Measurements from ENCODE around the gene UST.

GRCh38 chr6:148893073-148893472 is 146.2 kb downstream of the UST start:
- TF ChIP-seq CTCF (IDR thresholded peaks at IDR 0.05) (no peak), EZH2phosphoT487 (IDR thresholded peaks at IDR 0.05) (no peak), EZH2 (IDR thresholded peaks at IDR 0.05) (no peak)
